ENCODE results near the gene STUM.

The STUM gene

DNA sequence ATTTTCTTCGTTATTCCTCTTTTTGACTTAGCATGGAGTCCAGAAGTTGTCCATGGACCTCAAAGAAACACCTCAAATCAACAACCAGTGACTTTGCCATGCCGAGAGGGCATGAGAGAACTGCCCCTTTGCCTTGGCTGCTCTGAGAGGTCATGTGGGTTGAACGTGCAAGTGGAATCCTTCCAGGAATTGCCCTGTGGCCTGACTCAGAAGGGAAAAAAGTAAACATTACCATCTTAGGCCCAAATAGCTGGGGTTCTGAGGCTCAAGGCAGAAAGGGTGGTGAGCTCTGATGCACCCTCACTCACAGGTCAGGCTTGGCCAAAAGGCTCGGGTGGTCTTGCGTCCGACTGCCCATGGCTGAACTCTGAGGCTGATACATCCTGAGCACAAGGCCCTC, 15.1 kb downstream of the STUM start:
- DNase-seq: no peak

DNA sequence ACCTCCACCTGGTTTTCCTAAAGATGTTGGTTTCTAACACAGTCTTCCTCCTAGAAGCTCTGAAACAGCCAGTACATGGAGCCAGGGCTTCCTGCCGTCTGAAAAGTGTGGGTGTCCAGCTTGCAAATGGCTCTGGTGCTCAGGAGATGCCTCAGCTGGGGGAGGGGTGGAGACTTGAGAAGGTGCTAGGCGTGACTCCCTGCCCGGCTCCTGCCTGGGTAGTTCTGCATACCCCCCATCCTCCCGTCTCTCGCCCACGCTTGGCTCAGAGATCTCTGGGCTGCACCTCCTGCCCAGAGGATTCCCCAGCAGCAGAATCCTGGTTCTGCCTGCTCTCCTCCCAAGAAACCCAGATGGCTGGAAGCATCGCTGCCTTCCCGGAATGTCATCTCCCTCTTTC, 16.9 kb downstream of the STUM start:
- DNase-seq: no peak

DNA sequence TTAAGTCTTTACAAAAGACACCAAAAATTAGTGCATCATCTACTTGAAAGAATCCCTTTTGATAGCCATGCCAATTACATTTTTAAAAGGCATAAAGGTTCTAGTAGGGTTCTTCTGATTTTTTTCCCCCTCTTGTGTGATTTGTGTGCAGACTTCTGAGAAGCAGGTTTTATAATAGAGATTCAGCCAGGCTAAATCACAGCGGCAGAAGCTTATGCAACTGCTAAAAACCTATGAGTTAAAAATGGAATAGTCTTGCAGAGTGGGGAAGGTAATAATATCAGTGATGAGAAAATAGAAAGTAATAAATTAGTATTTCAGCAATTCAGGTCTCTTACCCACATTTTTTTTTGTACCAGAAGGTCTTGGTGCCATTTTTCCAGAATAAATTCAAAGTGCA, 17.7 kb downstream of the STUM start:
- DNase-seq: no peak

DNA sequence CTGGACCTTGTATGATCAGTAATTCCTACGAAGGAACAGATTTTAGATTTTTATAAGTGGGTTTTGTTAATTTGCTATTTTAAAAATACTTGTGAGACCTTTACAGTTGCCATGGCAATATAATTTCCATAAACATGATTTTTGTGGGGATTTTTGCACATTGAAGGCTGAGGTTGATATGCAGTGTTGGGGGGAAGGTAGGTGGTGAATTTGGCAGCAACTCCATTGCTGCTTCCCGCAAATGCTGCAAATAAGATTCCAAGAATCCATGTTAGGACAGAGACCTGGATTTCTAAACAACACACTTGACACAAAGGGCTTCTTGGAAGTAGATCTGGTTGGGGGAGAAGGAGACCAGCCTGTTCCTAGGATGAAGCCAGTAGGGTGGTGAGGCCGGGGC, 18.2 kb downstream of the STUM start:
- no peak for DNase-seq

DNA sequence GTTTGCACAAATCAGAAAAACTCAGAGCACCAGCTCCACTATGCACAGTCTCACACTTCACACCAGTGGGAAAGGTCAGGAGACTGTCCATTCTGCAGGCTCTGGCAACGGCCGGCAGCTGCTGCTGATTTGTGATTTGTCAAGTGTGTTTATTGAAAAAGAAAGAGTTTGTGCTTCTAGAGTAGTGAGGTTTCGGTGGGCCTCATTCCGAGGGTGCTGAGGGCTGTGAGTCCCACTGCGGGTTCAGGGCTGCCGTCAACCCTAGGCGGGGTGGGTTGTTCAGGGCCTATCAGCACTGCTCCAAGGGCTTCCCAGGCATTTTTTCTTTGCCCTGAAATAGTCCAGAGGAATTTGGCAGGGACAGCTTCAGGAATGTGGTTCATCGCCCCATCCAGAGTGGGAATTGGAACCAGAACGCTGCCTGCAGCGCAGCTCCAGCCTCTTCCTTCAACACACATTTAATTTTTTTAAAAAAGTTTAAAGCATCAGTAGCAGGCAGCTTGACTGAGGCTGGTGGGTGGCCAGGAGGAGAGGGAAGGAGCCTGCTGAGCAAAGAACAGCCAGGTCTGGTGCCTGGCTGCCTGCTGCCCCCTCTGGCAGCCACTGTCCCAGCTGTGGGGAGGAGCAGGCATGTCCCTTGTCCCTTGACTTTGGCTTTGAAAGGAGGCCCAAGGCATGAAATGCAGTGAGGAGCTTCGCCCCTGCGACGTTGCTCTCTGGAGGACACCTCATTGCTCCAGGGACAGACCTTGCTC, 19.7 kb downstream of the STUM start:
- no peak for DNase-seq

DNA sequence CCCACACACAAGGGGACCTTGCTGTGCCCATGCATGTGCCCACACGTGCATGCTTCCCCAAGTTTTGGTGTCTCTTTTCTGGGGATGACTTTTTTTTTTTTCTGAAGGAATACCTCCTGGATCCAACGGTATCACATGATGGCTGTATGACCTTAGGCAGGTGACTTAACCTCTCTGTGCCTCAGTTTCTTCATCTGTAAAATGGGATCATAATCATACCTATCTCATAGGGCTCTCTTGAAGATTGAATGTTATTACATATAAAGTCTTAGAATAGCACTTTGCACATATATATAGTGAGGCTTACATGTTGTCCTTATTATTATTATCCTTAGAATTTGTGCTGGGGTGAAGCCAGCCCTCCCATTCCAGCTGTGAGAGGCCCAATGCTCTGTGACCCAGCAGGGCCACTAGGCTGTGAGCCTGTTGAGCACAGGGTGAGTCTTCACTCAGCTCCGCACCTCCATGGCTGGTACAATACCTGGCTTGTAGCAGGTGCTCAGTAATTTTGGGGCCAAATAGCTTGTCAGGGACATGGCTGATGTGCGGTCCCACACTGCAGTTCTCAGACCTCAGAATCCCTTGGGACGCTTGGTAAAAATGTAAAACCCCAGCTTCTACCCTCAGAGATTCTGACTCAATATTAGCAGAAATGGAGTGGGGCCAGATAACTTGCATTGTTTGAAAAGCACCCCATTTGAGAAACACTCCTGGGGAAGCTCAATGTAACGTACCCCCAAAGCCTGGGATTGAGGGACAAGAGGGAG, 20.6 kb downstream of the STUM start:
- DNase-seq: no peak

DNA sequence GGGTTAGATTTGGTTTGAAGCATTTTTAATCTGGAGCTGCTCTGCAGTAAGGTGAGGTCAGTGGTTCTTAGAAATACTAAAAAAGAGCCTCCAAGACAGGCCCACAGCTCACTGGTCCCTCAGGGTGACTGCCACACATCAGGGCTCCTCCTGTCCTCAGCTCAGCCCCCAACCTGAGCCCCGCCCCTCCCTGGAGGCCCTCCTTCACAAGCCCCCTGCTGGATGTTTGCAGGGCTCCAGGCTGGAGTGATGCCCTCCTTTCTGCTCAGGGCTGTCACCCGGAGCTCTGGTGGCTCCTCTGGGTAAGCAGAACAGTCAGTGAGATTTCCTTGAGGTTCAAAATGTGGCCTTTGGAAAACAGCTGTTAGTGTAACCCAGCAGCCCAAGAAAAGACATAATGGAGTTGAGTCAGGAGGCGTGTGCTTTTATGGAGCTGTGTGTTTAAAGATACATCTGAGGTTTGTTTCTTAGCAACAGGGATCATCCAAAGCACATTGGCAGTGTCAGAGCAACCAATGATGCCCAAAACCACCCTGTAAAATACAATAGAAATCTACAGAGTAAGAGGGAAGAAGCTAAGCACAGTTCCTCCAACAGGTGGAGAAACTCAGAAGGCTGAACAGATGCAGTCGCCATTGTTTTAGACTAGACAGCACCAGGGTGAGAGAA, 21.4 kb downstream of the STUM start:
- no peak for DNase-seq

DNA sequence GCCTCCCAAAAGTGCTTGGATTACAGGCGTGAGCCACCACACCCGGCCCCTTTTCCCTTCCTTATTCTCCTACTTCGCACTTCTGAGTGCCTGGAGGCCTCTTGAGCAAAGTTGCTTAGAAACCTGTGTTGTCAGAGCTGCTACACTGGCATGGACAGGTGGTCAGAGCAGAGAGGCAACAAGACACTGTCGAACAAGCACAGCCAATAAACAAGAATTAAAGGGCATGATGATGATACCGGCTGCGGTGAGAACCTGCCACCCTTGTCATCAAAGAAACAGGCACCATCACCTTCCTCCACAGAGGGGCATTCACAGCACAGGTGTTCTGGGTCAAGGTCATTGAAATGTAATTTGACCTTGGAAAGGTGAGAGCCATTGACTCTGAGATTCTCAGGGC, 23.3 kb downstream of the STUM start:
- peak; percentile 95 for DNase-seq

DNA sequence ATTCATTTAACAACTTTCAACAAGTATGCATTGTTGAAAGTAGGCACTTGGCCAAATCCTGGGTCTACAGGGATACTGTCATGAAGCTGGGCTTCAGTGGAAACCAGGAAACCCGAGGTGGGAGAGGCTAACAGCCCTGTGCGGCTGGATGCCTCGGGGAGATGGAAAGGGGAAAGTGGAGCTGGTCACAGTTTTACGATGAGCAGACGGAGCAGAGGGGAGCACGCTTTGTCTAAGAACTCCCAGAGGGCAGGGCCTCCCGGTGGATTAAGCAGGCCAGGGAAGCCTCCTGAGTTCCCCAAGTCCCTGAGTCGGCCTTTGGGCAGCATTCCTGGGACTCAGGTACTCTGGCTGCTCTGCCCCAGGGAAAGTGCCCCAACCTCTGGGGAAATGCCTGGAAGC, 23.8 kb downstream of the STUM start:
- peak; percentile 95 for DNase-seq

DNA sequence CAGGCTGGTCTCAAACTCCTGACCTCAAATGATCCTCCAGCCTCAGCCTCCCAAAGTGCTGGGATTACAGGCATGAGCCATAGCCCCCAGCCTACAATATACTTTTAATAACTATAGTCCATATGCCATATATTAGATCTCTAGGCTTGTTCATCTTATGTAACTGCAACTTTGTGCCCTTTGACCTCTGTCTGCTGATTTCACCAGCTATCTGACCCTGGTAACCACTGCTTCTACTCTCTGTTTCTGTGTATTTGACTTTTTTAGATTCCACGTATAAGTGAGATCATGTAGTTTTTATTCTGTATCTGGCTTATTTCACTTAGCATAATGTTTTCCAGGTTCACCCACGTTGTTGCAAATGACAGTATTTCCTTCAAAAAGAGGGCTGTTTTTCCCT, 25.5 kb downstream of the STUM start:
- DNase-seq: no peak

DNA sequence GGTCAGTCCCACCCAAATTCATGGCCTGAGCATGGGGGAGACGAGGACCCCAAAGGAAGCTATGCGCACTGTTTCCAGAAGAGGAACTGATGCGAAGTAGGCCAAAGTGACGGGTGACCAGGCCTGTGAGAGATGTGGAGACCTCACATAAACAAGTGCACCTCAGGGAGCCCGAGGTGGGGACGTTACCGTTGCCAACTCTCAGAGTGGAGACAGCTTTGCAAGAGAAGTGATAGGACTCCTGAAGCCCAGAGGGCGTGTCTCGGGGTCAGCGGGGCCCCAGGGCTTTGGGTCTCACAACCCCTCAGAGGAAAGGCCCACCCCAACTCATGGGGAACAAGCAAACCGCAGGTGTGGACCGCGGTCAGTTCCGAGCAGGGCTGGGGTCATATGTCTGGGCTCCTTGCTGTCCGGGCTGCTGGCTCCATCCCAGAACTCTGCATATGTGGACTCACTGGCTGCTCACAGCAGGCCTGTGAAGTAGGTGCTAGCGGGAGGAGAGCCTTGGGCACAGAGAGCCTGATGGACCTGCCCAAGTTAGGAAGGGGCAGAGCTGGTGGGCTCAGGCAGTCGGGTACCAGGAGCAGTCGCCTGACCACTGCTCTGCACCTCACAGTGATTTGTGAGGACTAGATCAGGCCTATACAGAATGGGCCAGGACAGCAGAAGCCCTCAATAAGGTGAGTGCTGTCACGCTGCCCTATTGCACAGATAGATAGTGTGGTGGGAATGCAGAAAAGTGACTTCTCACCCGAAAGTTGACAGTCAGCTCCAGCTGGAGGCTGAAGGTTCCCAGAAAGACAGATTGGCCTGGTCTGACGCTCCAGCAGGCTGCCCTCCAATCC, 26.2 kb downstream of the STUM start:
- DNase-seq: no peak

DNA sequence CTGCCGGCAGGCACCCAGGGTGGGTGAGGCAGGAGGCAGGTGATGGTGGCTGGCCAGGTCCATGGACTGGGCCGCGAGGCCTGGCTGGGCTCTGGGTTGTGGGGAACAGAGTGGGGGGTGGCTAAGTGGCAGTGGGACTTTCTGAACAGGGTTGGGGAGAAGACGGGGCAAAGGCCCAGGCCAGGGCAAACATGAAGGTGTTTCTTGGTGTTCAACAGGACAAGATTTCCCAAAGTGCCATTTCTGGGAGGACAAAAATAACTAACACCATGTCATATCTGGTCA, 26.8 kb downstream of the STUM start:
- no peak for DNase-seq

DNA sequence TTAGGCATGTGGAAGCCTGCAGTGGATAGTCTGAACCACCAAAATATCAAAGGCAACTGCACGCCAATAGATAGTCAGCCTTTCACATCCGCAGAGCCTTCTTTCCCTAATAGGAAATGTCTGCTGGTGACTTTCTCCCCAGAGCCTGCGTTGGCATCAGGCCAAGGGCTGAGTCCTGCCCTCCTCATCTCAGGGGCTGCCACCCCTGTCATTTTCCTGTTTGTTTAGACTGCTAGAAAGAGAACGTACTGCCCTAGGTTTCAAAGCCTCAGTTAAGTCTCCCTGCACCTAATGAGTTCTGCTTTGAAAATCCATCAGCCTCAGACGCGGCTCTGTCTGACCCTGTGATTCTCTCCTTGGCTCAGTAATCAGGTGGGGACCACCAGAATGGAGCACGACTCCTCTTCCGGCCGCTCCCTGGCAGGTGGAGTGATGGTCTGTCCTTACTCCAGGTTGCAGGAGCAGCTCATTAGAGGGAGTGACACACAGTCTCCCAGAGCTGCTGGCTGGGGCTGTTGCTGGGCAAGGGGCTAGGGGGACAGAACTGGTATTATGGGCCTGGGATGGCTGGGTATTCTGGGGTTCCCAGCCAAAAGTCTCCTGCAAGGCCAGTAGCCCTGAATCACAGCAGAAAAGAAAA, 27.3 kb downstream of the STUM start:
- DNase-seq: peak; percentile 11

DNA sequence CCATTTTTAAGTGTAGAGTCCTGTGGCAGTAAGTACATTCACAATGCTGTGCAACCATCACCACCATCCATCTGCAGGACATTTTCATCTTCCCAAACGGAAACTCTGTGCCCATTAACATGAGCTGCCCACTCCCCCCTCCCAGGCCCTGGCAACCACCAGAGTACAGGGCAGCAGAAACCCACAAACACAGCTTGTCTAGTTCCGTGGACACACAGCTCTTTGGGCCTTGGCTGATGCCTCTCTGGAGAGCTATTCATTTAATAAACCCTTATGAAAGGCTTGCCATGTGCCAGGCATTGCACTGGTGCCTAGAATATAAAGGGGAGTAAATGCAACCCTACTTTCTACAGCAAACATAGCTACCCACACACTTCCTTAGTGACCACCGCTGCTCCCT, 28.0 kb downstream of the STUM start:
- DNase-seq: no peak

DNA sequence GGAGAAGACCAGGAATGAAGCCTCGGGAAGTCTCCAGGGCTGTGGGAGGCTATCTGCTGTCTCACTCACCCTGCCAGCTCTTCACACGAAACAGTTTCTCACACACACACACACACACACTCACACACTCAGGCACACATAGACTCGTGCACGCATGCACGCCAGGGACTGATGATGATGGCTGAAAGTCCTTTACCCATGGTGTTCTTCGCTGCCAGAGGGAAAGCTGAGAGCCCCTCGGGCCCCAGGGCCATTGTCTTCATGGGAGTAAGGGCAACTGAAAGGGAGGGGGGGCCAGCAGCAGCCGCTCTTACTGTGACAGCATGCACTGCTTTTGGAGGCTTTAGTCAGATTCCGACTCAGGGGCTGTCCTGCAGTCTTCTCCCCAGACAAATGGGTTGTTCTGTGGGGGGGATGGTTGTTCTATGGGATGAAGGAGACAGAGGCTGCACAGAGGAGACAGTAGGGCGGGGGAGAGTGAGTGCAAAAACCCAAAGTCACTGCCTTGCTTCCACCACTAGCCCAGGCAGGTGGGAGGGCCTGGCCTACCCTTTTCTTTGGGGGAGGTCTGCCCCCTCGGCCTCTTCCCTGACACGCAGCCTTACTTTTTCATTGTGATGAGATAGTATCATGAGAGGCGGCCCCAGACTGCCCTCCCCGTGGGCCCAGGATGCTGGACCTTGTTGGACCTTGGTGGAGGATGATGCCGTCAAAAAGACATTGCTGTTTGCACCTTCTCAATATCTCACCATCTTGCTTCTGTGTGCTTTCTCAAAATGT, 29.0 kb downstream of the STUM start:
- DNase-seq: no peak

DNA sequence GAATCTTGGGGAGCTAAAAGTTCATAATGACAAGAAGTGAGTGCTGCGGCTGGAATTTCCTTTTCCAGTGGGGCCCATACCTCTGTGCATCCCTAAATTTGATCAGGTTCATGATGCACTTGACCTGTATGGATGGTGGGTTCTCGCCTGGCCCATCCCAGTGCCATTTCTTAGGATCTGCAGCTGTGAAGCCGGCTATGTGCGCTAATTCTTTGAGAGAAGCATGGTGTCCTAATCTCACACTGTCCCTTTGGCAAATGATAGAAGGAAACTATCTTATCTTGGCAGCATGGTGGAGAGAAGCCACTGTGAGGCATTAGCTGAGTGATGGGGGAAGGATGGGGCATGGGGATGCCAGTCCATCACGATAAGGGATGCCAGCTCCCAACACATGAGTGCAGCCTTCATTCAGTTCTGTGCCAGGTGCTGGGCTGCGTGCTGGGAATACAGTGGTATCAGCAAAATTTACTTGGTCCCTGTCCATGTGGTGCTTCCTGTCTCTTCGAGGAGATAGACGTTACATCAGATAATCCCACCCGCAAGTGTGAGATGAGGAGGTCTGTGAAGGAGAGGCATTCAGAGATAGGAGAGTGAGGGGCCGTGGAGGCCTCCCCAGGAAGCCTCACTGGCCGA, 30.5 kb downstream of the STUM start:
- DNase-seq: no peak

DNA sequence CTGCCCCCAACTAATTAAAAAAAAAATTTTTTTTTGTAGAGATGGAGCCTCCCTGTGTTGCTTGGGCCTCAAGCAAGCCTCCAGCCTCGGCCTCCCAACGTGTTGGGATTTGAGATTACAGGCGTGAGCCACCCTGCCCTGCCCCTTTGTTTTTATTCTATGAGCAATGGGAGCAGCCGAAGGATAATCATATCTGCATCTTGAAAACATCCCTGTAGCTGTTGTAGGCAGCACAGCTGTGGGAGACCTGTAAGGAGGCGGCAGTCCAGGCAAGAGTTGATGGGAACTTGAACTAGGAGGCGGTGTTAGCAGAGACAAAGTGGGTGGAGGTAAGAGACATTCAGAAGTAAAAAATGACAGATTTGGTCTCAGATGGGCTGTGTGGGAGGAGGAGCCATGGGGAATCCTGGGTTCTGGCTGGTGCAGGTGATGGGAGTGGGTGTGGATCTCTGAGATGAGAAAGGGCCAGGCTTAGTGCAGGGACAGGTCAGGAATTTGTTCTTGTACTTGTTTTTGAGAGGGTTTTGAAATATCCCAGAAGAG, 31.3 kb downstream of the STUM start:
- DNase-seq: no peak

DNA sequence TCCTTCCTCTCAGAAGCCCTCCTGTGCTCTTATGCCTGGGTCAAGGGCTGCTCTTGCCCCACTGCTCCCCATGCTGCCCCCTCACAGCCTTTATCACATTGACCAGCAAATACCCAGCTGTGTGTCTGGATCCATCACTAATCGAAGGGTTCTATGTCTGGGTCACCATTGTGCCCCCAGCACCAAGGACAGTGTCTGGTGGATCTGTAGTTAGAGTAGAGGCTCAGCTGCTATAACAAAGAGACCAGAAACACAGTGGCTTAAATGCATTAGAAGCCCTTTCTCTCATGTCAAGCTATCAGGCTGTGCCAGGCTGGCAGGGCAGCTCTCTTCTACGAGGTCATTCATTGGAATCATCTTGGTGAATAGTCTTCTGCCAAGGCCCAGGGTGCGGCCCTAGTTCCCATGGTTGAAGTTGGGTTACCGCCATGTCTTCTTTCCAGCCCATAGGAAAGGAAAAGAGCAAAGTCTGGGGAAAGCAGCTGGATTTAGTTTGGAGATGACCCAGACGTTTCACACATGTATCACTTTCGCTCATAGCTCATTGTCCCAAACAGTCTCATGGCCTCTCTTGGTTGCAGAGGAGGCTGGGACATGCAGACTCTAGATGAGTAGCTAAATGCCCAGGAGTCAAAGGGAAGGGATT, 32.2 kb downstream of the STUM start:
- DNase-seq: no peak

DNA sequence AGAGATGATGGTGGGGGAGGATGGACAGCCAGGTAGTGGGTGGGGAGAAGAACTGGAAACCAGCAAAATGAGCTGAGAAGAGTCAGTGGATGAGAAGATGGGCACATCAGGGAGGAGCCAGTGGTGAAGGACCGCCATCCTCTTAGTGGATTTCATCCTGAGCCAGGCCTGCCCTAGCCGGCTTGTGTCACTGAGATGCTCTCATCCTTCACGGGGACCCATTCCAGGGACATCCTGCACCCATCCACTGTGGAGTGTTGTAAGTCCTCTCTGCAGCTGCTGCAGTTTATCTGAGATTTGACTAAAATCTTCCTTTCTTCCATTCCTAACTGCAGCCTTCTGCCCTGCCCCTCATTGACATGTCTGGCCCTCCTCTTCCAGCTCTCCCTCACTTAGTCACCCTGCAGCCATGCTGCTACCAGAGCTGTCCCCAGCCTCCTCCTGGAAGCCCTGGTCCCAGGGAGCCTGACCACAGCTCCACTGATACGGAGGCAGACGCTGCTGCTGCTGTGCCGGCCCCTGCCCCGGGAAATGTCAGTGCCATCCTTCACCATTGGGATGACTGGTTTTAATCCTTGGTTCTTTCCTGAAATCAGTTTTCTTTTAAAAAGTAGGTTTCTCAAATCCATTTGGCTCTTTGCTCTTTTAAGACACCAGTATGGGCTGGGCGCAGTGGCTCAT, 33.2 kb downstream of the STUM start:
- no peak for DNase-seq

DNA sequence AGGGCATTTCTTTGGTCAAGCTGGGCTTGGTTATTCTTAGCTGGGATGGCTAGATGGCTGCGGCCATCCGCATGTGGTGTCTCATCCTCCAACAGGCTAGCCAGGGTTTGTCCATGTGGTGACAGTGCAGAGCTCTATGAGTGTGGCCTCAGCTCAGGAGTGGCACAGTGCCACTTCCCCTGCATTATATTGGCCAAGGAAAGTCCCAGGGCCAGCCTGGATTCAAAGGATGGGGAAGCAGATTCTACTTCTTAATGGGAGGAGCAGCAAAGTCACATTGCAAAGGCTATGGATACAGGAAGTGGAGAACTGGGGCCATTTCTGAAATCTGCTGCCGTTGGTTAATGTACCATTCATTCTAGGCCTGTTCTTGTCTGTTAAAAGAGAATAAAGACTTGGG, 34.4 kb downstream of the STUM start:
- DNase-seq: no peak
